GM18511 (cell line): ENCODE measurements around the gene TPO.

Experiments used
- ATAC-seq: cut with Tn5 transposase; IDR thresholded peaks from one replicate; pipeline ENCODE4 v1.9.1; 2021; ENCODE audit warnings: mild to moderate bottlenecking, moderate library complexity; ENCODE audit not compliant: unreplicated experiment

The TPO gene

DNA sequence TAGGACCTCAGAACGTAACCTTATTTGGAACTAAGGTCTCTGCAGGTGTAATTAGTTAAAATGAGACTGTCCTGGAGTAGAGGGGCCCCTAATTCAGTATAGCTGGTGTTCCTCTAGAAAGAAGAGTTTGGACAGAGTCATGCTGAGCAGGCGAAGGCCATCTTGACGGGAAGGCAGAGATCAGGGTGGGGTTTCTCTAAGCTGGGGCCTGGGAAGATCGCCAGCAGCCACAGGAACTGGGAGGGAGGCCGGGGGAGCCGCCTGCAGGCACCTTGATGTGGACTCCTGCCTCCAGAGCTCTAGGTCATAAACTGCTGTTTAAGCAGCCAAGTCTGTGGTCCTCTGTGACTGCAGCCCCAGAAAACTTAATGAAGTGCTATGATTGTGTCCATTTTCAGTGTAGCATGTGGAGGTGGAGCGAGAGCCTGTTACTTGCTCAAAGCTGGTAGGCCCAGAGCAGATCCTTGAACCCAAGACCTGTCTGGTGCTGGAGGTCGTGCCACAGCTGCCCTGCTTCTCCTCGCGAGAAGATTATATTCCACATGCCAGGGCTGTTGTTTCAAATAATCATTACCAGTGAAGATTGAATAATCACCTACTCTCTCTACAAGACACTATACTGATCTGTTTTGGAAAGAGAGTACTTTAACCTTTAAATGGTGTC is 105.7 kb downstream of the TPO start:
- no peak for ATAC-seq

DNA sequence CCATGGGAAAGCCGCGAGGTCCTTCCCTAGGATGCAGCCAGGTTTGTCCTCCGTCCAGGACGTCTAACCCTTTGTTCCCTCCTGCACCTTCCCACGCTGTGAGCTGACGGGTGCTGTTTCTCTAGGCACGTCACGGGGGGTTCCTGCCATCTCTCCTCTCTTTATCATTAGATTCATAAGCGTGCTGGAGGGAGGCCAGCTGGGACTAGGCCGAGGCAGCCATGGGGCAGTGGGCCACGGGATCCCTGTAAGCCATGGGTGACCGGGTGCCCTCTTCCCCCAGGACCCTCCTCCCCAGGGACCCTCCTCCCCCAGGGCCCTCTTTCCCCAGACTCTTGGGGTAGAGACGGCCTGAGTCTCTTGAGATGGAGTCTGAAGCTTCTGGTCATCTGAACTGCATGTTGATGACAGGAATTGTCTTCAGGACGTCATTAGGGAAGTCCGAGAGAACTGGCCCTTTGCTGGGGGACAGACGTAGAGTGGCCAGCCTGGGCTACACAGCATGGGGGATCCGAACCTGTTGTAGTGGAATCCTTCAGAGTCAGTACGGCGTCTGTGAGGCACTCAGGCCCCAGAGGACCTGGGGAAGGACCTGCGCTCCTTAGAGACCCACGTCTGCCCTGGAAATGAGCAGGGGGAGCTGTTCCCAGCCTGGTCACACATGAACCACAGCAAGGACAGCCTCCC is 108.1 kb downstream of the TPO start:
- ATAC-seq, result no peak

DNA sequence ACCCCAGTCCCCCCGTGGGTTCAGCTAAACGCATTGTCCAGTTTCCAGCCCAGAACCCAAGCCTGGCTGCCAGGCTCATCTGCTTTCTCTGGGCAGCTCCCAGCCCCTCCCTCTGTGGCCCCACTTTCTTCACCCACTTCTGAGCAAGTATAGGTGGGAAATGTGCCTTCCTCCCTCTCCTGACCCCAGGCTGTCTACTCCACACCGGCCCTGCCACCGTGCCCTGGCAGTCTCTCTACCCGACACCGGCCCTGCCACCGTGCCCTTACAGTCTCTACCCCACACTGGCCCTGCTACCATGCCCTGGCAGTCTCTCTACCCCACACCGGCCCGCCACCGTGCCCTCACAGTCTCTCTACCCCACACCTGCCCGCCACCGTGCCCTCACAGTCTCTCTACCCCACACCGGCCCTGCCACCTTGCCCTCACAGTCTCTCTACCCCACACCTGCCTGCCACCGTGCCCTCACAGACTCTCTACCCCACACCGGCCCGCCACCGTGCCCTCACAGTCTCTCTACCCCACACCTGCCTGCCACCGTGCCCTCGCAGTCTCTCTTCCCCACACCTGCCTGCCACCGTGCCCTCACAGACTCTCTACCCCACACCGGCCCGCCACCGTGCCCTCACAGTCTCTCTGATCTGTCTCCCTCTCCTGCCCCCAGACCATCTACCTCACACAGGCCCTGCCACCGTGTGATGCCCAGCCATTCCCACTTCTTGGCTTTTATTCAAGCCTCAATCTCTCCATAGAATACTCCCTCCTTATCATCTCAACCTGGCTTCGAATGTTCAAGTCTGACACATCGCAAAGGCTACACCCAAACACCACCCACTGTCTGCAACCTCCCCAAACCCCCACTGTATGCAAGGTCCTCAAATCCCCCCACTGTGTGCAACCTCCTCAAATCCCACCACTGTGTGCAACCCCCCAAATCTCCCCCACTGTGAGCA is 108.9 kb downstream of the TPO start:
- ATAC-seq, result no peak

DNA sequence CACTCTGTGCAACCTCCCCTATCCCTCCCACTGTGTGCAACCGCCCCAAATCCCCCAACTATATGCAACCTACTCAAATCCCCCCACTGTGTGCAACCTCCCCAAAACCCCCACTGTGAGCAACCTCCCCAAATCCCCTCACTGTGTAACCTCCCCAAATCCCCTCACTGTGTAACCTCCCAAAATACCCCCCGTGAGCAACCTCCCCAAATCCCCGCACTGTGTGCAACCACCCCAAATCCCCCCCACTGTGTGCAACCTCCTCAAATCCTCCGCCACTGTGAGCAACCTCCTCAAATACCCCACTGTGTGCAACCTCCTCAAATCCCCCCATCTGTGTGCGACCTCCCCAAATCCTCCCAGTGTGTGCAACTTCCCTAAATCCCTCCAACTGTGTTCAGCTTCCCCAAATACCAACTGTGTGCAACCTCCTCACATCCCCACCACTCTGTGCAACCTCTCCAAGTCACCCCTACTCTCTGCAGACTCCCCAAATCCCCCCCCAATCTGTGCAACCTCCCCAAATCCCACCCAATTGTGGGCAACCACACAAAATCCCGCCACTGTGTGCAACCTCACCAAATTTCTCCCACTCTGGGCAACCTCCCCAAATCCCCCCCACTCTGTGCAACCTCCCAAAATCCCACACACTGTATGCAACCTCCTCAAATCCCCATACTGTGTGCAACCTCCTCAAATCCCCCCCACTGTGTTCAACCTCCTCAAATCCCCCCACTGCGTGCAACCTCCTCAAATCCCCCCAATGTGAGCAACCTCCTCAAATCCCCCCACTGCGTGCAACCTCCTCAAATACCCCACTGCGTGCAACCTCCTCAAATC is 114.1 kb downstream of the TPO start:
- no peak for ATAC-seq

DNA sequence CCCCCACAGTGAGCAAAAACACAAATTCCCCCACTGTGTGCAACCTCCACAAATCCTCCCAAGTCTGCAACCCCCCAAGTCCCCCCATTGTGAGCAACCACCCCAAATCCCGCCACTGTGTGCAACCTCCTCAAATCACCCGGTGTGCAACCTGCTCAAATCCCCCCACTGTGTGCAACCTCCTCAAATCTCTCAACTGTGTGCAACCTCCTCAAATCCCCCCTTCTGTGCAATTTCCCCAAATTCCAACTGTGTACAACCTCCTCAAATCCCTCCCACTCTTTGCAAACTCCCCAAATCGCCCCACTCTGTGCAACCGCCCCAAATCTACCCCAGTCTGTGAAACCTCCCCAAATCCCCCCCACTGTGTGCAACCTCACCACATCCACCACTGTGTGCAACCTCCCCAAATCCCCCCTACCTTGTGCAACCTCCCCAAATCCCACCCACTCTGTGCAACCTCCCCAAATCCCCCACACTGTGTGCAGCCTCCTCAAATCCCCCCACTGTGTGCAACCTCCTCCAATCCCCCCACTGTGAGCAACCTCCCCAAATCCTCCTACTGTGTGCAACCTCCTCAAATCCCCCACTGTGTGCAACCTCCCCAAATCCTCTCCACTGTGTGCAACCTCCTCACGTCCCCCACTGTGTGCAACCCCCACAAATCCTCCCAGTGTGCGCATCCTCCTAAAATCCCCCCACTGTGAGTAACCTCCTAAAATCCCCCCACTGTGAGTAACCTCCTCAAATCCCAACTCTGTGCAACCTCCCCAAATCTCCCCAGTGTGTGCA is 115.2 kb downstream of the TPO start:
- no peak for ATAC-seq

DNA sequence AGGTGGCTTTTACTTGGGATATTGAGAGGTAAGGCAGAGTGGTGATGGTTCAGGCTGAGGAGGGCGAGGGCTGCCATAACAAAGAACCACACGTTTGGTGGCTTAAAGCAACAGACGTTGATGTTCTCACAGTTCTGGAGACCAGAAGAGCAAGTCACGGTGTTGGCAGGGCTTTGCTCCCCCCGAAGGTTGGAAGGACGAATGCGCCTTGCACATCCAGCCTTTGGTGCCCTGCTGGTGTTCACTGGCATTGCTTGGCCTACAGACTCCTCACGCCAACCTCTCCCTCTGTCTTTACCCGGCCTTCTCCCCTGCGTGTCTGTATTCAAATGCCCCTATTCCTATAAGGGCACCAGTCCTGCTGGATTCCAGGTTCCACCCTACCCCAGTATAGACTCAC is 125.4 kb downstream of the TPO start:
- no peak for ATAC-seq

DNA sequence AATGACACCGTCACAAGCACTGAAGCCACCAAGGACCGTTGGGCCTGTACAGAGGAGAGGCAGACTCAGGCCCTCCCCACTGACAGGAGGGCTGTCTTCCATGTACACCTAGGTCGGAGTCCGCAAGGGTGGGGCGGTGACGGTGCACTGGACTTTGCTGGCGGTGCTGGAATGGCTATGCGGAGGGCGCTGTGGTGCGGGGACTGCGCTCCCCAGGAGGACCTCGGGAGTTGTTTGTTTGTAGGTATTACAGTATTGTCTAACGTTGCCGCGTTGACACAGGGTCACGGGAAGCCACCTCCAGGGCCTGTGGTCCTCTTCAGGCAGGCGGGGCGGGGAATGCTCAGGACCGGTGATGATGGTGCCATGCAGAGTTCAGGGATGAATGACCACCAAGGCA is 126.2 kb downstream of the TPO start:
- ATAC-seq, result no peak

DNA sequence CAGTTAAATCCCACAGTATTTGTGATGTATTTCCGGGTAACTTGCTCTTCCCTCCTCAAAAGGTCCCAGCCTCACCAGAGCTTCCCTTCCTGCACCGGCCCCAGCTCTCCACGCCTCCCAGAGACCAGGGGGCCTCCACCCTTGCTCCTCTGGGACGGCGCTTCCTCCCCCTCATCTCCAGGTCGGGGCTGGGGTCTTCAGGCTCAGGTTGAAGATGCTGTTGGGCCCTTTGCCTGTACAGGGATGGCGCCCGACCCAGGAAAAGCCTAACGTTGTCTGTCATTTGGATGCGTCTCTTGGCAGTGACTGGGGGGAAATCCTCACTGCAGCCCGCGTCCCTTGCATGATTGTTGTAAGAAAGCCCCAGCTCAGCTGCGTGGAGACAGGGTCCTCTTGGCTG is 126.7 kb downstream of the TPO start:
- ATAC-seq, result no peak

DNA sequence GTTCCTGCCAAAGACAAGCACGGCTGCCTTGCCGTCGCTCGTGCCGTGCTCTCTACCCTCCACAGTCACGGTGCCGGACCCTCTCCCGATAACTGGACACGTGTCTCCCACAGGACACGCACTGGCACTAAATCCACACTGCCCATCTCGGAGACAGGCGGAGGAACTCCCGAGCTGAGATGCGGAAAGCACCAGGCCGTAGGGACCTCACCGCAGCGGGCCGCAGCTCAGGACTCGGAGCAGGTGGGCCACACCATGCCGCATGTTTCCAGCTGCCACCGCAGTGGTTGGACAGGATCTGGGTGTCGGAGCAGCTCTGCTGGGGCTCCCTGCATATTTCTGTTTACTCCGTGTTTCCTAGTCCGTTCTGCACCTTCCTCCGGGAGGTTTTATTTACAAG is 127.2 kb downstream of the TPO start:
- no peak for ATAC-seq

DNA sequence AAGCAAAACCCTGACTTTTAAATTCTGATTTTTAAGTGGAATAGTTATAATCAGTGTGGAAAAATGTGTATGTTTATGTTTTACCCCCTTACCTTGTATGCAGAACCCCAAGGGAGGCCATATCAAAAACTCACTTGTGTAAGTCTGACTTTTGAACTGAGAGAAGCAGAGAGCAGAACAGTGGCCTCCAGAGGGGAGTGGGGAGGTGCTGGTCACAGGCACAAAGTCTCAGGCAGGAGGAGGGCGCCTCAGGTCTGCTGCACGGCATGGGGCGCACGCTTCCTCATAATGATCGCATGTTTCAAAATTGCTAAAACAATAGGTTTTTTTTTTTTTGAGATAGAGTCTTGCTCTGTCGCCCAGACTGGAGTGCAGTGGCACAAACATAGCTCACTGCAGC is 127.8 kb downstream of the TPO start:
- ATAC-seq, result no peak

DNA sequence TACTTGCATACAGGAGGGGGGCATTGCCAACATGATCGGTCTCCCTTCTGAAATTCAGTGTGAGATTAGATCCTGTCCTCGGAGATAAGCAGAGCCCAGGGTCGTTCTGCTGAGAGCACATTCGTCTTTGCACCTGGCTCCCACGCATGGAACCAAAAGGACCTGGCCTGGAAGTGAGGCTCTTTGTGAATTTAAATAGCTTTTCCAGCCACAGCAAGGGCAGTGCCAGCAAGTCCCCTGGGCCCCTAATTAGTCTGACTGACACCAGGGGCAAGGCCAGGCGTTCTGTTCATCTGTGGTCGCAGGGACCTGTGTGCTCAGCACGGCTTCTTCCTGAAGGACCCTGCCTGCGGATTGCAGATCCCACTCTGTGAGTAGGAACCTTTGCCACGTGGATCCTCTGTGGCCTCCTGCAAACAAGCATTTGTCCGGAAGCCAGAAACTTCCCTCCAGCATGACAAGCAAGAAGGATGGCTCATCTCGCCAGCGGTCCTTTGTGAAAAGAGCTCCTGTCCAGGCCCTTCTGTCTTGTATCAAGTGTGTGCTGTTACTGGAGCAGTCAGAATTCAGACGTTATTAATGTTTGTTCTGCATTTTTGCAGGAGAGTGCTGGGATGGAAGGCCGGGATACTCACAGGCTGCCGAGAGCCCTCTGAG is 128.7 kb downstream of the TPO start:
- no peak for ATAC-seq

DNA sequence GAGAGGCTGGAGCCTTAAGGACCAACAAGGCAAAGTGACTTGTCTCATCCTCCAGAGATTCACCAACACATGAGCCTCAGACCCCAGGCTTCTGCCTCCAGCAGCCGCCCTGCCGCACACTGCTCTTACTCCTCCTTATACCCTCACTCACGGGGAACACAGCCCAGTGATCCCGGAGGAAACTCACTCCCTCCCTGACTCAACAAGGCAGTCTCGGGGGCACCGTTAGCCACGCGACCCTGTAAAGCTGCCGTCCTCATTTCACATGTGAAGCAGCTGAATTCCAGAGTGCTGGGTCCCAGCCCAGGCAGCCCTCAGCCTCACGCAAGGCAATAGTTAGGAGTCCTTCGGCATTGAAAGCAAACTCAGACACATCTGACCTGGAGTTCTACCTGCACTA is 129.7 kb downstream of the TPO start:
- no peak for ATAC-seq

DNA sequence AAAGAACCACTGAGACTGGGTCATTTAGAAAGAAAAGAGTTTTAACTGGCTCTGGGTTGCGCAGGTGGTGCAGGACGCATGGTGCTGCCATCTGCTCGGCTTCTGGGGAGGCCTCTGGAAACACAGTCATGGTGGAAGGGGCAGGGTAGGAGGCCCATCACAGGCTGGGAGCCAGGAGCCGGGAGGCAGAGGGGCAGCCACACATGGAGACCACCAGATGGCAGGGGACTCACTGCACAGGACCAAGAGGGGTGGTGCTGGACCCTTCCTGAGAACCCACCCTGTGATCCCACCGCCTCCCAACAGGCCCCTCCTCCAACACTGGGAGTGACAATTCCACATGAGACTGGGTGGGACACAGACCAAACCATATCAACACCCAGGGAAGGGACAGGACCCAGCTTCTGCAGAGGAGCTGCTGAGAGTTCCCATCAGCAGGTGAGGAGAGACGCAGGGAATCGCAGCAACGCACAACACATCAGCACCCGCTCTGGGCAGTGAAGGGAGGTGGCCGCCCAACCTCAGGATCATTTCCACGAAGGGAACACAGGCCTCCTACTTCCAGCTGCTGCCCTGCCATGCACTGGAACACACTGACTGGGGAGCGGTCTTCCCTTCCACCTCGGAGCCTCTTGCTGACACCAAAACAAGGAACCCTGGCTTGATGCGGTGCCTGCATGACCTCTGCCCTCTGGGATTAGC is 130.7 kb downstream of the TPO start:
- no peak for ATAC-seq

DNA sequence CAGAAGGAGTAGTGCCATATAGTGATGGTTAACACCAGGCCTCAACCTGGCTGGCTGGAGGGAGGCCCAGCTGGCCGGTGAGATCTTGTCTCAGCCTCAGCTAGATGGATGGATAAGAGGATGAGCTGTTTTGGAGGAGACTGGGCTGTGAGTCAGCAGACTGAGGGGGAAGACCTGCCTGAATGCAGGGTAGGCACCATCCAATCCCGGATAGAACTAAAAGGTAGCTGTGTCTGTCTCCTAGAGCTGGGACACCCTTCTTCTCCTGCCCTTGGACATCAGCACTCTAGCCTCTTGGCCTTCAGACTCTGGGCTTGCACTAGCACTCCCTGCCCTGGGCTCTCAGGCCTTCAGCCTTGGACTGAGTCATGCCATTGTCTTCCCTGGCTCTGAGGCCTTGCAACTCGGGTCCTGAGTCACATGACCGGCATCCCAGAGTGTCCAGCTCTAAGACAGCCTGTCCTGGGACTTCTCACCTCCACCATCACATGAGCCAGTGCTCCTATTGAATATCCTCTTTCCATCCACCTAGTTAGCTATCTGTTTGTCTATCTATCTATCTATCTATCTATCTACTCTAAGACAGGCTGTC is 131.3 kb downstream of the TPO start:
- ATAC-seq, result no peak

DNA sequence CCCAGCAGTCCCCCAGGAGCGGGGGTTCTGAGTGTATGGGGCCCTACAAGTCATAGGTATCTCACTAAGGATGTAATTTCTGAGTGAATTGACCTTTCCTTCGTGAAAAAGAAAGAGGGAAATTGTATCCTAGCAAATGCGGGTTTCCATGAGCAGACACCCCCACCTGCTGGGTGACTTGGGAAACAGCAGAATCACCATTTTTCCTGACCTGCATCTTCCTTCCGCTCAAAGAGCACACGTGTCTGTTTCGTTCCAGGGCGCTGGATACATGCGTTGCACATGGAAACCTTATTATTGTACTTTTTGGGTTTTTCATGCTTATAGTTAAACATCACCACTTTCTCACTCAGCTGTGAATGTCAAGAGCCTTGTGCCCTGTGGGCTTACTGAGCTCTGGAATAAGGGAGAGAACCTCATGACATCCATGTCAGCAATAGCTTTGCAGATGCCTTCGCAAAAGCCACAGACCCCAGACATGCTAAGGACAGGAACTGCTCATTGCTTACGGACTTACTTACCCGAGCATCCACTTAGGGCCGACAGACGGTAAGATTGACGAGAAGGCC is 132.8 kb downstream of the TPO start:
- ATAC-seq, result peak; percentile 46

DNA sequence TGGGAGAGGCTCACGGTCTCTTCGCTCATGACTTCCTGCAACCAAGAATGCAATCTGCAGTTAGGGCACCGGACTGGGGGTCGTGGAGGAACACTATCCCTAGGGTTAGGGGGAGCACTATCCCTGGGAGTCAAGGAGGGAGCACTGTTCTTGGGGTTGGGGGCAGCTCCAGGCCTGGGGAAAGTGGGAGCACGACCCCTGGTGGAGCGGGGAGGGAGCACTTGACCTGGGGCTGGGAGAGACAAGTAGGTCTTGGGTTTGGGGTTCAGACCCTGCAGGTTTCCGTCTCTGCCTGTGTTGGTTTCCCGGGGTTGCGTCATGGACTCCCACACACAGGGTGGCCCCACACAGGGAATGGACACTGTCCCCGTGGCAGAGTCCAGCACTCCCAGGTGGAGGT is 133.6 kb downstream of the TPO start:
- ATAC-seq, result no peak

DNA sequence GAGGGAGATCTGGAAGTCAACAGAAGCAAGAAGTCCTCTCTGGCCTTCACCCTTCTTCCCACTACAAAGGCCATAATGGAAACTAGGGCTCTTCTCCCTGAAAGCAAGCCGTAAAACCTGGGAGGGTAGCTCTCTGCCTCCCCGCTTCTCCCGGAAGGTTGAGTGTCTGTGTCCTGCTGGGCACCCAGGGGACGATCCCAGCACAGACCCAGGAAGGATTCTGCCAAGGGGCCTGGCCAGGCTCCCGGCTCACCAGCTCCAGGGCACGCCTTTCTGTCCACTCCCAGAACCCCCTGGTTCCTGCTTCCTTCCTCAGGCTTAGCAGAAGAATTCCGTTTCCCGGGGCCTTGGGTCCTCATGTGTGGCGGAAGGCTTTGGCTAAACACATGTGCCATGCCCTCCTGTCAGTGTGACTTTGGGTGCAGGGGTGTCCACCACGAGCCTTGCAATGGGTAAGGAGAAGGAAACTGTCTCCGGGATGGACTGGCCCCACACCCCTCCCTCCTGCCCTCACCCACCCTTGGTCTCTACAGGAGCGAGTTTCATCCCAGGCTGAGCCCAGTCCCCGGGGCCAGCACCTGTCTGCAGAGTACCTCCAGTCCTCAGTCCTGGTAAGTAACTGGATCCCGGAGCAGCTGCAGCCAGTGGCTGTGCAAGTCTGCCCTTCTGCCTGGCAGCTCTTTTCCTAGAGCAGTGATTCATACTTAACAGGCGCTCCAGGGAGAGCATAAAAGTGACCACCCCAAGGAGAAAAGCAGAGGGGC is 135.8 kb downstream of the TPO start:
- no peak for ATAC-seq

DNA sequence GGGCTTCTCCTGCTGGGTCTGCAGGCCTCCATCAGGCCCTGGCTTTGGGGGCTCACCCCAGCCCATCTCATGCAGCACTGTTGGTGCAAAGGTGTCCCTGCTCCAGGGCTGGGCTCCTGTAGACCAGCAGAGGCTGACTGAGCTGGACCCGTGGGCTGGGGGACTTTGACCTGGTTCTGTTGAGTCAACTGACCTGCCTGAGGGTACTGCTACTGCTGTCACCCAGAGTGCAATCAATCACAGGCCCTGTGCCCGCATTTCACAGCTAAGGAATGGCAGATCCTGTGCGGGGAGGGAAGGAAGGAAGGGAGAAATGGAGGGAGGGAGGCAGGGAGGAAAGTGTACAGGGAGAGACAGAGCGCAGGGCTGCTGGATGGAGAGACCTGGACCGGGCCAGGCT is 136.8 kb downstream of the TPO start:
- ATAC-seq, result no peak
